Glutamatergic neuron (in vitro differentiated cells): Measurements from ENCODE around the gene ACOT4. TPM values are rescaled to one million over a fixed set of nuclear protein-coding genes. Genes with fewer than 3 reads are reported as not detected.

Experiments
- DNase-seq: peaks from one replicate; pipeline ENCODE4 v3.0.0; 2022
- H3K27ac Mint-ChIP-seq: one replicate; pipeline ENCODE4 v1.8.0; 2020; ENCODE audit warnings: mild to moderate bottlenecking, mixed read lengths, inconsistent platforms; ENCODE audit not compliant: unreplicated experiment
- H3K27me3 Mint-ChIP-seq: one replicate; pipeline ENCODE4 v1.8.0; 2020; ENCODE audit warnings: mild to moderate bottlenecking, moderate library complexity, mixed read lengths, inconsistent platforms; ENCODE audit not compliant: unreplicated experiment
- H3K36me3 Mint-ChIP-seq: one replicate; pipeline ENCODE4 v1.8.0; 2020; ENCODE audit warnings: mild to moderate bottlenecking, mixed read lengths, inconsistent platforms; ENCODE audit not compliant: unreplicated experiment
- H3K4me1 Mint-ChIP-seq: one replicate; pipeline ENCODE4 v1.8.0; 2020; ENCODE audit warnings: mild to moderate bottlenecking, low read depth, mixed read lengths, inconsistent platforms; ENCODE audit not compliant: unreplicated experiment
- H3K4me3 Mint-ChIP-seq: one replicate; pipeline ENCODE4 v1.8.0; 2020; ENCODE audit warnings: mild to moderate bottlenecking, mixed read lengths, inconsistent platforms; ENCODE audit not compliant: unreplicated experiment
- H3K9me3 Mint-ChIP-seq: one replicate; pipeline ENCODE4 v1.8.0; 2020; ENCODE audit warnings: mild to moderate bottlenecking, moderate library complexity, mixed read lengths, inconsistent platforms; ENCODE audit not compliant: unreplicated experiment
- total RNA-seq: library from RNA; stranded (reverse); fragmentation: NEBNext Ultra II Directional; extraction: Animal tissue kit (Norgen Biotek cat#: 25700); gene quantifications from one replicate; pipeline ENCODE4 v1.2.1, GENCODE V29; 2021; ENCODE audit not compliant: unreplicated experiment
- TF ChIP-seq, protein P1 (sequence below): fragments of 200-600 bp; sonication (generic); IDR thresholded peaks from one replicate; pipeline ENCODE4 v1.5.0; 2021; ENCODE audit not compliant: partially characterized antibody, unreplicated experiment

Gene ACOT4
- total RNA-seq, 1 donor from 2014 or later = not detected

DNA sequence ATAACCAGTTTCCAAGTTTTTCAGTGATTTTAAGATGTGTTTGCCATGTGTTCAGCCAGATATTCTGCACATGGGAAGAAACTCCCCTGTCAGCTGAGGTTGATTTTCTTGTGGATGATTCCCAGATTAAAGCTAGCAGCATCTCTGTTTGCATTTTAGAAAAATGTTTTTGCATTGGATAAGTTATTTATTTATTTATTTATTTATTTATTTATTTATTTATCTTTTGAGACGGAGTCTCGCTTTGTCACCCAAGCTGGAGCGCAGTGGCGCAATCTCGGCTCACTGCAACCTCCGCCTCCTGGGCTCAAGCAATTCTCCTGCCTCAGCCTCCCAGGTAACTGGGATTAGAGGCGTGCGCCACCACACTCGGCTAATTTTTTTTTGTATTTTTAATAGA, 2.8 kb downstream of the ACOT4 start:
- DNase-seq = no peak
- no peaks in the 10 kb centered on the region for H3K4me1 Mint-ChIP-seq
- H3K27ac Mint-ChIP-seq = no peak overlapping the region
- peaks cover 4% of the 10 kb centered on the region for H3K36me3 Mint-ChIP-seq
- no peaks in the 10 kb centered on the region for H3K9me3 Mint-ChIP-seq
- no peak overlapping the region for H3K4me3 Mint-ChIP-seq
- peaks cover 8% of the 10 kb centered on the region for H3K27me3 Mint-ChIP-seq
- TF ChIP-seq, protein P1, sequence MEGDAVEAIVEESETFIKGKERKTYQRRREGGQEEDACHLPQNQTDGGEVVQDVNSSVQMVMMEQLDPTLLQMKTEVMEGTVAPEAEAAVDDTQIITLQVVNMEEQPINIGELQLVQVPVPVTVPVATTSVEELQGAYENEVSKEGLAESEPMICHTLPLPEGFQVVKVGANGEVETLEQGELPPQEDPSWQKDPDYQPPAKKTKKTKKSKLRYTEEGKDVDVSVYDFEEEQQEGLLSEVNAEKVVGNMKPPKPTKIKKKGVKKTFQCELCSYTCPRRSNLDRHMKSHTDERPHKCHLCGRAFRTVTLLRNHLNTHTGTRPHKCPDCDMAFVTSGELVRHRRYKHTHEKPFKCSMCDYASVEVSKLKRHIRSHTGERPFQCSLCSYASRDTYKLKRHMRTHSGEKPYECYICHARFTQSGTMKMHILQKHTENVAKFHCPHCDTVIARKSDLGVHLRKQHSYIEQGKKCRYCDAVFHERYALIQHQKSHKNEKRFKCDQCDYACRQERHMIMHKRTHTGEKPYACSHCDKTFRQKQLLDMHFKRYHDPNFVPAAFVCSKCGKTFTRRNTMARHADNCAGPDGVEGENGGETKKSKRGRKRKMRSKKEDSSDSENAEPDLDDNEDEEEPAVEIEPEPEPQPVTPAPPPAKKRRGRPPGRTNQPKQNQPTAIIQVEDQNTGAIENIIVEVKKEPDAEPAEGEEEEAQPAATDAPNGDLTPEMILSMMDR = no peak

DNA sequence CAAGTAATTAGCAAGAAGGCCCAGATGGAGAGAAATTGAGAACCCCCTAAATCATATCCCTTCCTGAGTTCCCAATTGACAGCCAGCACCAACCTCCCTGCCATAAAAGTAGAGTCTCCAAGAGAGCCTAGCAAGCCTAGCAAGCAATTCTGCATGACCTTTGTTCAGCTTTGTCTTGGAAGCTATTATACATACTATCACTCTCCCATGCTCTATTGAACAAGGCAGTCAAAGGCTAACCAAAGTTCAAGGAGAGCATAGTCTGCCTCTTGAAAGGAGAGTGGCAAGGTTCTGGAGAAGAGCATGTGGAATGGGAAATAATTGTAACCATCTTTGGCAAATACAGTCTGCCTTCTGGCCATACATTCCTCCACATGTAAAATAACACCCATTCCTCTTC, 7.8 kb downstream of the ACOT4 start:
- TF ChIP-seq, protein P1 = no peak
- no peaks in the 10 kb centered on the region for H3K4me1 Mint-ChIP-seq

DNA sequence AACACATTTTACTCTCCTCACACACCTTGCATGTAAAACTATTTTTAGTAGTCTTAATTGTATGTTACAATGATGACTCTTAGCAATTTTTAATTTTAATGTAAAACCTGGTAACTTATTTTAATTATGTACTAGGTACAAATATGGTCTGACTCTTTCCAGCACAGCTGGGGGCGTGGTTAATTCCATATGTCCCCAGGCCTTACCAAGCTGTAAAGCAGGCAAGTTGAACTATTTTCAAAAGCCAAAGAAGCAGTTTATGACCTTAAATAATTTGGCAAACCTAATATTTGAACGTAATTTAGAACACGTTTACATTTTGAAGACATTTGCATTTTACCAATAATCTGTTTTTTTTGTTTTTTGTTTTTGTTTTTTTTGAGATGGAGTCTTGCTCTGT, 11.3 kb downstream of the ACOT4 start:
- no peaks in the 10 kb centered on the region for H3K4me1 Mint-ChIP-seq

More for the DNA sequence above, 7.8 kb downstream of the ACOT4 start:
- Mint-ChIP-seq H3K27ac (no peak overlapping the region), H3K4me3 (no peak overlapping the region), H3K36me3 (no peaks in the 10 kb centered on the region), H3K9me3 (no peaks in the 10 kb centered on the region), H3K27me3 (no peaks in the 10 kb centered on the region)
- no peak for DNase-seq

DNA sequence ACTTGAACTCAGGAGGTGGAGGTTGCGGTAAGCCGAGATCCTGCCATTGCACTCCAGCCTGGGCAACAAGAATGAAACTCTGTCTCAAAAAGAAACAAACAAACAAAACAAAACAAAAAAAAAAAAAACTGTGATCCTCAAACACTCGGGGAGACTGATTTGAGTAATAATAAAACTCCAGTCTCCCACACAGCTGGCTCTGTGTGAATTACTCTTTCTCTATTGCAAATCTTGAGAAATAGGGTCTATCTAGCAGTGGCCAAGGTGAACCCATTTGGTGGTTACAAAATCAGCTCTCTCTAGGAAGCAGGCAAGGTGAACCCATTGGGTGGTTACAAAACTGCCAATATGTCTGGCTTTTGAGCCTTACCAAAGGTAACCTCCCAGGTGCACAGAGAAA, 14.6 kb downstream of the ACOT4 start:
- peaks cover 4% of the 10 kb centered on the region for H3K36me3 Mint-ChIP-seq
- H3K27ac Mint-ChIP-seq = no peak overlapping the region
- H3K4me3 Mint-ChIP-seq = no peak overlapping the region
- DNase-seq = no peak
- TF ChIP-seq, protein P1 = no peak
- no peaks in the 10 kb centered on the region for H3K4me1 Mint-ChIP-seq
- H3K9me3 Mint-ChIP-seq = peaks cover 4% of the 10 kb centered on the region
- H3K27me3 Mint-ChIP-seq = peaks cover 2% of the 10 kb centered on the region

More for the DNA sequence above, 11.3 kb downstream of the ACOT4 start:
- H3K36me3 Mint-ChIP-seq = peaks cover 4% of the 10 kb centered on the region
- H3K4me3 Mint-ChIP-seq = no peak overlapping the region
- H3K27ac Mint-ChIP-seq = no peak overlapping the region
- DNase-seq = no peak
- H3K27me3 Mint-ChIP-seq = no peaks in the 10 kb centered on the region
- H3K9me3 Mint-ChIP-seq = no peaks in the 10 kb centered on the region
- TF ChIP-seq, protein P1 = no peak

DNA sequence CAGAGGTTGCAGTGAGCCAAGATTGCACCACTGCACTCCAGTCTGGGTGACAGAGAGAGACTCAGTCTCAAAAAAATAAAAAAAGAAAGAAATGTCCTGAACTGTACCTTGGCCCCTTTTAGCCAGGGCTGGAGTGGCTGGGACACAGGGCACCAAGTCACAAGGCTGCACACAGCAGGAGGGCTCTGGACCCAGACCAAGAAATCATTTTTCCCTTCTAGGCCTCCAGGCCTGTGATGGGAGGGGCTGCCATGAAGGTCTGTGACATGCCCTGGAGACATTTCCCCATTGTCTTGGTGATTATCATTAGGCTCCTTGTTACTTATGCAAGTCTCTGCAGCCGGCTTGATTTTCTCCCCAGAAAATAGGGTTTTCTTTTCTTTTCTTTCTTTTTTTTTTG, 15.6 kb downstream of the ACOT4 start:
- Mint-ChIP-seq H3K27me3 (peaks cover 2% of the 10 kb centered on the region), H3K4me1 (no peaks in the 10 kb centered on the region), H3K9me3 (peaks cover 6% of the 10 kb centered on the region), H3K27ac (no peak overlapping the region), H3K36me3 (peaks cover 4% of the 10 kb centered on the region), H3K4me3 (no peak overlapping the region)
- TF ChIP-seq, protein P1 = no peak
- DNase-seq = no peak
